HEK293 (cell line): ENCODE data around the gene WWOX.

ENCODE experiments used
- CTCF ChIA-PET: fragments of 350-600 bp; formaldehyde crosslinking; extraction: SDS; loops from one replicate; lab custom pipeline; 2021; ENCODE audit warnings: antibody characterized with exemption; lab: Yijun Ruan, JAX
- POLR2A ChIA-PET: fragments of 300-600 bp; formaldehyde crosslinking; extraction: SDS; loops from one replicate; lab custom pipeline; 2020; ENCODE audit warnings: antibody characterized with exemption, inconsistent platforms; lab: Yijun Ruan, JAX
- H3K27ac ChIP-seq: fragments of 200-500 bp; sonication (Bioruptor generic); 2 replicates; pipeline ENCODE4 v1.5.1; 2014; ENCODE audit warnings: low read depth, low read length, control low read depth, inconsistent platforms; ENCODE audit errors: extremely low read depth
- H3K36me3 ChIP-seq, 2 experiments: fragments of 200-500 bp in 1 of 2; sonication (Bioruptor generic) in 1 of 2; 1 replicate in 1 of 2; 2 replicates in 1 of 2; pipeline ENCODE4 v1.5.1; 2014 to 2017; ENCODE audit warnings: inconsistent platforms in 2 of 2, low read length in 2 of 2; ENCODE audit not compliant: control insufficient read depth in 2 of 2, insufficient read depth in 1 of 2
- H3K4me1 ChIP-seq: fragments of 200-500 bp; sonication (Bioruptor generic); 2 replicates; pipeline ENCODE4 v1.5.1; 2014; ENCODE audit warnings: mild to moderate bottlenecking, low read length, inconsistent platforms; ENCODE audit not compliant: control insufficient read depth, insufficient read depth
- H3K4me3 ChIP-seq: 2 replicates; pipeline ENCODE4 v1.5.1; 2011; ENCODE audit warnings: low read depth, mild to moderate bottlenecking, control low read depth, low read length, moderate library complexity
- H3K9me3 ChIP-seq: fragments of 200-500 bp; sonication (Bioruptor generic); 2 replicates; pipeline ENCODE4 v1.5.1; 2014; ENCODE audit warnings: low read depth, low read length, inconsistent platforms; ENCODE audit not compliant: control insufficient read depth, insufficient read depth
- BCL11A ChIP-seq: fragments of 450-650 bp; formaldehyde crosslinking; IDR thresholded peaks from 2 replicates; pipeline ENCODE4 v1.5.1; 2016; ENCODE audit warnings: low read depth, missing biosample characterization, missing genetic modification characterization
- FEZF1 ChIP-seq: fragments of 450-650 bp; formaldehyde crosslinking; IDR thresholded peaks from 2 replicates; pipeline ENCODE4 v1.5.1; 2016; ENCODE audit warnings: missing biosample characterization, missing genetic modification characterization
- REST ChIP-seq: fragments of 450-650 bp; formaldehyde crosslinking; IDR thresholded peaks from 2 replicates; pipeline ENCODE4 v1.5.1; 2016; ENCODE audit warnings: missing biosample characterization, missing genetic modification characterization
- YY2 ChIP-seq: fragments of 450-650 bp; formaldehyde crosslinking; IDR thresholded peaks from 2 replicates; pipeline ENCODE4 v1.5.1; 2016; ENCODE audit warnings: missing biosample characterization, missing genetic modification characterization
- ZBTB1 ChIP-seq: fragments of 450-650 bp; formaldehyde crosslinking; IDR thresholded peaks from 2 replicates; pipeline ENCODE4 v1.5.1; 2016; ENCODE audit warnings: missing biosample characterization, missing genetic modification characterization
- ZBTB17 ChIP-seq: fragments of 450-650 bp; formaldehyde crosslinking; IDR thresholded peaks from 2 replicates; pipeline ENCODE4 v1.5.1; 2016; ENCODE audit warnings: missing biosample characterization, missing genetic modification characterization
- ZNF133 ChIP-seq: fragments of 450-650 bp; formaldehyde crosslinking; IDR thresholded peaks from 2 replicates; pipeline ENCODE4 v1.5.1; 2016; ENCODE audit warnings: missing biosample characterization, missing genetic modification characterization
- ZNF324 ChIP-seq: fragments of 450-650 bp; formaldehyde crosslinking; IDR thresholded peaks from 2 replicates; pipeline ENCODE4 v1.5.1; 2016; ENCODE audit warnings: missing biosample characterization, missing genetic modification characterization
- ZNF514 ChIP-seq: fragments of 450-650 bp; formaldehyde crosslinking; IDR thresholded peaks from 2 replicates; pipeline ENCODE4 v1.5.1; 2016; ENCODE audit warnings: missing biosample characterization, missing genetic modification characterization
- ZNF518A ChIP-seq: fragments of 450-650 bp; formaldehyde crosslinking; conservative IDR thresholded peaks from 2 replicates; pipeline ENCODE4 v1.5.1; 2016; ENCODE audit warnings: low read depth, missing biosample characterization, missing genetic modification characterization
- ZNF580 ChIP-seq: fragments of 450-650 bp; formaldehyde crosslinking; IDR thresholded peaks from 2 replicates; pipeline ENCODE4 v1.5.1; 2016; ENCODE audit warnings: missing biosample characterization, missing genetic modification characterization
- ZNF610 ChIP-seq: fragments of 450-650 bp; formaldehyde crosslinking; IDR thresholded peaks from 2 replicates; pipeline ENCODE4 v1.5.1; 2016; ENCODE audit warnings: missing biosample characterization, missing genetic modification characterization, borderline replicate concordance
- ZNF692 ChIP-seq: fragments of 450-650 bp; formaldehyde crosslinking; IDR thresholded peaks from 2 replicates; pipeline ENCODE4 v1.5.1; 2016; ENCODE audit warnings: missing biosample characterization, missing genetic modification characterization
- ZNF747 ChIP-seq: fragments of 450-650 bp; formaldehyde crosslinking; IDR thresholded peaks from 2 replicates; pipeline ENCODE4 v1.5.1; 2016; ENCODE audit warnings: missing biosample characterization, missing genetic modification characterization
- ZNF768 ChIP-seq: fragments of 450-650 bp; formaldehyde crosslinking; IDR thresholded peaks from 2 replicates; pipeline ENCODE4 v1.5.1; 2018; ENCODE audit warnings: missing biosample characterization, mild to moderate bottlenecking, missing genetic modification characterization
- ZNF837 ChIP-seq: fragments of 450-650 bp; formaldehyde crosslinking; IDR thresholded peaks from 2 replicates; pipeline ENCODE4 v1.5.1; 2016; ENCODE audit warnings: missing biosample characterization, missing genetic modification characterization

The WWOX gene

GRCh38 chr16:78647019-78647418, 547.6 kb downstream of the WWOX start (continued):
- TF ChIP-seq ZNF324 (tag by site-specific recombination) (no peak), ZNF610 (tag by site-specific recombination) (no peak), REST (tag by site-specific recombination) (no peak), ZNF768 (tag by site-specific recombination) (no peak), ZBTB17 (tag by site-specific recombination) (no peak), ZNF514 (no peak)
- TF ChIP-seq, all 188 proteins: peak for 0

GRCh38 chr16:78647491-78647890, 548.0 kb downstream of the WWOX start:
- POLR2A ChIA-PET = no interaction called here

More at GRCh38 chr16:78647491-78647890, 548.0 kb downstream of the WWOX start:
- Histone ChIP-seq H3K4me1 (0 out of 2 replicates have a peak, but pooled peaks cover 3% of the 10 kb centered on the region), H3K4me3 (no peak overlapping the region), H3K9me3 (no peaks in the 10 kb centered on the region), H3K27ac (no peak overlapping the region), H3K36me3 (no peaks in the 10 kb centered on the region)
- no peak for TF ChIP-seq ZBTB1
- TF ChIP-seq ZNF692 = no peak
- TF ChIP-seq YY2 = no peak
- no peak for TF ChIP-seq ZNF580 (tag by site-specific recombination)
- no peak for TF ChIP-seq FEZF1 (tag by site-specific recombination)
- TF ChIP-seq ZNF518A = no peak
- TF ChIP-seq ZNF747 (tag by site-specific recombination) = no peak
- no peak for TF ChIP-seq ZNF837 (tag by site-specific recombination)
- TF ChIP-seq BCL11A (tag by site-specific recombination) = no peak
- no peak for TF ChIP-seq ZNF133
- CTCF ChIA-PET = interaction anchor here (0.6 kb wide), 1 partner anchor 8 kb away, joined by 4 read pairs; no protein-coding TSS in a partner anchor
